HG03457 (cell line): ENCODE measurements around the gene CCL3.
"Not testable (repeated sequence)": the region's sequence is repeated elsewhere in the genome, so short reads cannot be mapped to it uniquely, and the experiment has no call there.

Experiments
- ATAC-seq: cut with Tn5 transposase; IDR thresholded peaks from one replicate; pipeline ENCODE4 v1.9.1; 2021; ENCODE audit warnings: moderate number of reproducible peaks; ENCODE audit not compliant: unreplicated experiment

Gene CCL3

GRCh38 chr17:36089888-36090836 lies at the start of gene CCL3:
CCL3 (minus strand) TSS chr17:36090143; CDS start chr17:36090058, 85 bp downstream.
- ATAC-seq: peak; percentile 49

GRCh38 chr17:36136439-36136838 lies 46.5 kb upstream of the CCL3 start:
- ATAC-seq: no peak

GRCh38 chr17:36136036-36136435 lies 46.1 kb upstream of the CCL3 start:
- no peak for ATAC-seq

- ATAC-seq: no peak
These were observed 45.5 kb upstream of the CCL3 start for GRCh38 chr17:36135465-36135864.

- no peak for ATAC-seq
These were observed 43.8 kb upstream of the CCL3 start for GRCh38 chr17:36133602-36134236.

- no peak for ATAC-seq
These were observed 42.5 kb upstream of the CCL3 start for GRCh38 chr17:36132421-36132831.

GRCh38 chr17:36131931-36132330 lies 42.0 kb upstream of the CCL3 start:
- ATAC-seq: no peak

GRCh38 chr17:36131421-36131820 lies 41.5 kb upstream of the CCL3 start:
- ATAC-seq: no peak

- no peak for ATAC-seq
These were observed 40.4 kb upstream of the CCL3 start for GRCh38 chr17:36130346-36130745.

GRCh38 chr17:36129616-36130015 lies 39.7 kb upstream of the CCL3 start:
- ATAC-seq: no peak

GRCh38 chr17:36128411-36128978 lies 38.6 kb upstream of the CCL3 start:
- ATAC-seq: no peak

GRCh38 chr17:36127911-36128310 lies 38.0 kb upstream of the CCL3 start:
- ATAC-seq: no peak

- no peak for ATAC-seq
These were observed 37.4 kb upstream of the CCL3 start for GRCh38 chr17:36127199-36127893.

- no peak for ATAC-seq
These were observed 35.2 kb upstream of the CCL3 start for GRCh38 chr17:36124879-36125824.

- no peak for ATAC-seq
These were observed 33.5 kb upstream of the CCL3 start for GRCh38 chr17:36123431-36123830.

GRCh38 chr17:36121099-36121498 lies 31.2 kb upstream of the CCL3 start:
- ATAC-seq: not testable (repeated sequence)

- ATAC-seq: no peak
These were observed 30.3 kb upstream of the CCL3 start for GRCh38 chr17:36120221-36120620.

- ATAC-seq: no peak
These were observed 28.8 kb upstream of the CCL3 start for GRCh38 chr17:36118477-36119353.
